Measurements from ENCODE around the gene FAM200A.

DNA sequence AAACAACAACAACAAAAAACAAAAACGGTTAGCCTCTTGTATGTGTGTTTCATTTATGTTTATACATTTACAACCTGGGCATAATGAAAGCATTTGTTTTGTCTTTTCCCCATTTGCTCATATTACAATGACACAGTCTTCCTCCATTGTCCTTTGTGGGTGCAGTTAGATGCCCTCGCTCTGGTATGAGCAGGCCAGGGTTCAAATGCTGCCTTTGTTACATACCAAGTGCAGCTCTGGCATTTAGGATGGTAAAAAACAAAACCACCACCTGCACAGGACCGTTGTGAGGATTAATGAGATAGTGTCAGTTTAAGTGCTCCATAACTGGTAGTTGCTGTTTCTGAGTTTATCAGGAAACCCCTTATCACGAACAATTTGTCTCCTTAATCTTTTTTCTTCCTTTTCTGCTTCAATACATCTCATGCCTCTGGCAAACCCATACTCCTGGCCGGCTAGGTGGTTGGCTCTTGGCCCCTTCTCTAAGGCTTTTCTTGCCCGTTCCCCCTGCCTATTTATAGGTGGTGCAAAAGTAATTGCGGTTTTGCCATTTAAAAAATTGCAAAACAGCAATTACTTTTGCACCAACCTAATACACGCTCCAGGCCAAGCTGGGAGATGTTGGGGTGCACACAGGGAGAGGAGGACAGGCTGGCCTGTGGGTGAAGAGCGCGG, 27.5 kb upstream of the FAM200A start:
- TF ChIP-seq, protein P1, sequence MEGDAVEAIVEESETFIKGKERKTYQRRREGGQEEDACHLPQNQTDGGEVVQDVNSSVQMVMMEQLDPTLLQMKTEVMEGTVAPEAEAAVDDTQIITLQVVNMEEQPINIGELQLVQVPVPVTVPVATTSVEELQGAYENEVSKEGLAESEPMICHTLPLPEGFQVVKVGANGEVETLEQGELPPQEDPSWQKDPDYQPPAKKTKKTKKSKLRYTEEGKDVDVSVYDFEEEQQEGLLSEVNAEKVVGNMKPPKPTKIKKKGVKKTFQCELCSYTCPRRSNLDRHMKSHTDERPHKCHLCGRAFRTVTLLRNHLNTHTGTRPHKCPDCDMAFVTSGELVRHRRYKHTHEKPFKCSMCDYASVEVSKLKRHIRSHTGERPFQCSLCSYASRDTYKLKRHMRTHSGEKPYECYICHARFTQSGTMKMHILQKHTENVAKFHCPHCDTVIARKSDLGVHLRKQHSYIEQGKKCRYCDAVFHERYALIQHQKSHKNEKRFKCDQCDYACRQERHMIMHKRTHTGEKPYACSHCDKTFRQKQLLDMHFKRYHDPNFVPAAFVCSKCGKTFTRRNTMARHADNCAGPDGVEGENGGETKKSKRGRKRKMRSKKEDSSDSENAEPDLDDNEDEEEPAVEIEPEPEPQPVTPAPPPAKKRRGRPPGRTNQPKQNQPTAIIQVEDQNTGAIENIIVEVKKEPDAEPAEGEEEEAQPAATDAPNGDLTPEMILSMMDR (IDR thresholded peaks at IDR 0.05) = no peak
- no peak for TF ChIP-seq POLR2A (IDR thresholded peaks at IDR 0.05)

Data from right lobe of liver (tissue), 4 donors.